Liver (tissue), 9 donors: Measurements from ENCODE around the gene DNAJC12. TPM values are rescaled to one million over a fixed set of nuclear protein-coding genes. Genes with fewer than 3 reads are reported as not detected.

Experiments
- DNase-seq: peaks from one replicate; pipeline ENCODE4 v3.0.0-alpha.2; 2017; ENCODE audit warnings: low spot score
- H3K27ac ChIP-seq, 2 donors: one replicate each; pipeline ENCODE4 v1.7.0; 2013; ENCODE audit warnings: inconsistent platforms in 2 of 2, low read length in 2 of 2, control low read depth in 1 of 2, low read depth in 1 of 2, mild to moderate bottlenecking in 1 of 2
- H3K27me3 ChIP-seq, 4 donors: one replicate each; pipeline versions ENCODE4 v1.6.1 to v1.7.0; 2013; ENCODE audit warnings: low read length in 3 of 4, inconsistent platforms in 1 of 4, mild to moderate bottlenecking in 1 of 4, moderate library complexity in 1 of 4; ENCODE audit not compliant: control insufficient read depth in 4 of 4, insufficient read depth in 4 of 4
- H3K36me3 ChIP-seq, 4 donors: one replicate each; pipeline versions ENCODE4 v1.6.1 to v1.7.0; 2013; ENCODE audit warnings: low read length in 3 of 4, mild to moderate bottlenecking in 3 of 4, low read depth in 1 of 4, moderate library complexity in 1 of 4; ENCODE audit not compliant: control insufficient read depth in 4 of 4, insufficient read depth in 3 of 4
- H3K4me1 ChIP-seq, 4 donors: one replicate each; pipeline versions ENCODE4 v1.6.1 to v1.7.0; 2013; ENCODE audit warnings: low read length in 3 of 4, mild to moderate bottlenecking in 3 of 4, moderate library complexity in 1 of 4; ENCODE audit not compliant: control insufficient read depth in 4 of 4, insufficient read depth in 4 of 4
- H3K4me3 ChIP-seq, 3 donors: one replicate each; pipeline versions ENCODE4 v1.6.1 to v1.7.0; 2013; ENCODE audit warnings: low read length in 3 of 3, control low read depth in 1 of 3, low read depth in 1 of 3, mild to moderate bottlenecking in 1 of 3
- H3K9ac ChIP-seq, 2 donors: one replicate each; pipeline ENCODE4 v1.7.0; 2013; ENCODE audit warnings: low read length in 2 of 2, mild to moderate bottlenecking in 2 of 2, moderate library complexity in 2 of 2, control low read depth in 1 of 2, low read depth in 1 of 2
- H3K9me3 ChIP-seq, 4 donors: one replicate each; pipeline versions ENCODE4 v1.6.1 to v1.7.0; 2013; ENCODE audit warnings: low read length in 3 of 4; ENCODE audit not compliant: control insufficient read depth in 4 of 4
- ATF3 ChIP-seq: IDR thresholded peaks from 2 replicates; pipeline ENCODE4 v1.6.1; 2016; ENCODE audit warnings: antibody characterized with exemption
- CTCF ChIP-seq: fragments of 150-350 bp; IDR thresholded peaks from 2 replicates; pipeline ENCODE4 v1.5.1; 2017; ENCODE audit warnings: improper control_type of control experiment, low read depth, low read length; ENCODE audit not compliant: missing input control
- EGR1 ChIP-seq, 2 donors: IDR thresholded peaks; 2 replicates each; pipeline ENCODE4 v1.6.1; 2016 to 2018; ENCODE audit warnings: antibody characterized with exemption in 2 of 2, low read depth in 2 of 2
- FOXA1 ChIP-seq: IDR thresholded peaks from 2 replicates; pipeline ENCODE4 v1.6.1; 2016; ENCODE audit warnings: antibody characterized with exemption
- FOXA2 ChIP-seq: IDR thresholded peaks from 2 replicates; pipeline ENCODE4 v1.6.1; 2016; ENCODE audit warnings: antibody characterized with exemption
- GABPA ChIP-seq, 2 donors: IDR thresholded peaks in 1 of 2; conservative IDR thresholded peaks in 1 of 2; 2 replicates each; pipeline ENCODE4 v1.6.1; 2016; ENCODE audit warnings: antibody characterized with exemption in 2 of 2, mild to moderate bottlenecking in 1 of 2, moderate library complexity in 1 of 2
- HNF4A ChIP-seq, 2 donors: conservative IDR thresholded peaks; 2 replicates each; pipeline ENCODE4 v1.6.1; 2016; ENCODE audit warnings: antibody characterized with exemption in 2 of 2, mild to moderate bottlenecking in 2 of 2
- HNF4G ChIP-seq: IDR thresholded peaks from 2 replicates; pipeline ENCODE4 v1.6.1; 2016; ENCODE audit warnings: antibody characterized with exemption
- JUND ChIP-seq, 2 donors: IDR thresholded peaks; 2 replicates each; pipeline ENCODE4 v1.6.1; 2016; ENCODE audit warnings: antibody characterized with exemption in 2 of 2
- MAX ChIP-seq: IDR thresholded peaks from 2 replicates; pipeline ENCODE4 v1.6.1; 2016; ENCODE audit warnings: antibody characterized with exemption
- NR2F2 ChIP-seq: IDR thresholded peaks from 2 replicates; pipeline ENCODE4 v1.6.1; 2016; ENCODE audit warnings: antibody characterized with exemption
- RAD21 ChIP-seq, 2 donors: IDR thresholded peaks; 2 replicates each; pipeline ENCODE4 v1.6.1; 2016; ENCODE audit warnings: antibody characterized with exemption in 2 of 2, mild to moderate bottlenecking in 2 of 2
- REST ChIP-seq: IDR thresholded peaks from 2 replicates; pipeline ENCODE4 v1.6.1; 2016; ENCODE audit warnings: antibody characterized with exemption, mild to moderate bottlenecking
- RXRA ChIP-seq, 2 donors: IDR thresholded peaks; 2 replicates each; pipeline ENCODE4 v1.6.1; 2017 to 2018; ENCODE audit warnings: antibody characterized with exemption in 2 of 2, mild to moderate bottlenecking in 1 of 2
- SP1 ChIP-seq: IDR thresholded peaks from 2 replicates; pipeline ENCODE4 v1.6.1; 2018; ENCODE audit warnings: antibody characterized with exemption, mild to moderate bottlenecking
- TAF1 ChIP-seq: conservative IDR thresholded peaks from 2 replicates; pipeline ENCODE4 v1.6.1; 2016; ENCODE audit warnings: antibody characterized with exemption, mild to moderate bottlenecking
- YY1 ChIP-seq: IDR thresholded peaks from 2 replicates; pipeline ENCODE4 v1.6.1; 2016; ENCODE audit warnings: antibody characterized with exemption, mild to moderate bottlenecking
- ZBTB33 ChIP-seq: IDR thresholded peaks from 2 replicates; pipeline ENCODE4 v1.6.1; 2016; ENCODE audit warnings: antibody characterized with exemption
- WGBS: extraction: QIAGEN DNeasy Blood & Tissue Kit; methylation state at CpG from one replicate; pipeline ENCODE4 v1.1.7; 2013; 5-methylcytosine and 5-hydroxymethylcytosine counted together
- polyA plus RNA-seq, 2 donors: library from polyadenylated mRNA; stranded (reverse) in 1 of 2; unstranded in 1 of 2; fragments of 200-250 nt in 1 of 2; fragments of >200 nt in 1 of 2; fragmentation: Nextera tagmentation in 1 of 2; extraction: Ambion mirVana in 1 of 2; gene quantifications; one replicate each; pipeline versions ENCODE4 v1.2.1 to v1.2.3, GENCODE V29; 2013 to 2015
- total RNA-seq, 2 donors: library from RNA; depleted of rRNA; stranded (reverse); fragments of >200 nt; gene quantifications; one replicate each; pipeline ENCODE4 v1.2.3, GENCODE V29; 2014
- donor health status: healthy.
- donor health status: healthy.
- donor health status: healthy.
- donor health status: healthy.
- donor health status: healthy.

The DNAJC12 gene
- total and polyA plus RNA-seq, 4 donors: 16.4 to 51.3 (median 32.8) TPM

- Histone ChIP-seq H3K4me1 (no peaks in the 10 kb centered on the region), H3K4me3 (peak overlapping the region; percentile 62 to 82 (median 73)), H3K27me3 (no peaks in the 10 kb centered on the region), H3K9ac (peak overlapping the region; percentile 92 to 99), H3K9me3 (no peaks in the 10 kb centered on the region), H3K27ac (peak overlapping the region; percentile 95 to 99), H3K36me3 (no peaks in the 10 kb centered on the region)
- under 1% methylated on average over 36 of the region's 36 CpGs for WGBS
- peak; percentile 97 for DNase-seq
- TF ChIP-seq YY1: peak; percentile 49
- peak; percentile 99 for TF ChIP-seq ZBTB33
- no peak for TF ChIP-seq ATF3
- peak; percentile 78 to 93 for TF ChIP-seq GABPA (IDR thresholded peaks at IDR 0.05 in 1 of 2, conservative IDR thresholded peaks at IDR 0.05 in 1 of 2)
- no peak for TF ChIP-seq FOXA2
- TF ChIP-seq SP1: peak; percentile 66
- TF ChIP-seq REST: no peak
- TF ChIP-seq EGR1 (IDR thresholded peaks at IDR 0.05; ENCODE audit: low read depth in 2 of 2): no peak
- TF ChIP-seq MAX: no peak
- TF ChIP-seq JUND (IDR thresholded peaks at IDR 0.05): peak in 1 of 2 donors; percentile 7
- no peak for TF ChIP-seq RXRA (IDR thresholded peaks at IDR 0.05)
- TF ChIP-seq FOXA1: no peak
- TF ChIP-seq RAD21 (IDR thresholded peaks at IDR 0.05): peak in 1 of 2 donors; percentile 36
- TF ChIP-seq TAF1: peak; percentile 43
- TF ChIP-seq HNF4A (conservative IDR thresholded peaks at IDR 0.05): peak in 1 of 2 donors; percentile 42
- TF ChIP-seq CTCF: no peak
- no peak for TF ChIP-seq HNF4G
- TF ChIP-seq NR2F2: peak; percentile 33
Measured at GRCh38 chr10:67849331-67850011, 11.5 kb upstream of the DNAJC12 start.
